Measurements from ENCODE around the gene KSR1. TPM values are rescaled to one million over a fixed set of nuclear protein-coding genes. Genes with fewer than 3 reads are reported as not detected.

Gene KSR1
- total and polyA plus RNA-seq, 2 of the 8 experiments (the other 6 are each of a cell fraction or from before 2014, with no cell fraction given) = 14.1 to 34.7 TPM

GRCh38 chr17:27591986-27592385, 135.7 kb downstream of the KSR1 start:
- Histone ChIP-seq H2BK20ac (ENCODE audit: low read length) (no peak overlapping the region), H3K4me3 (ENCODE audit: extremely low read depth in 1 of 4, insufficient read depth in 2 of 4, low read depth in 3 of 4, low read length in 4 of 4) (no peak overlapping the region), H4K91ac (replicated peaks; ENCODE audit: insufficient read length, low read length) (no peak overlapping the region), H3K27ac (ENCODE audit: low read depth, low read length) (no peak overlapping the region), H3K36me3 (ENCODE audit: control insufficient read depth in 2 of 4, insufficient read depth in 4 of 4, low read length in 3 of 4) (no peaks in the 10 kb centered on the region; a peak in 1 of 8 replicates), H3K23ac (ENCODE audit: insufficient read length) (no peak overlapping the region), H3K79me1 (ENCODE audit: low read depth, low read length) (no peaks in the 10 kb centered on the region), H2BK5ac (ENCODE audit: low read depth, low read length) (no peak overlapping the region), H3K4me2 (ENCODE audit: insufficient read depth in 1 of 2, low read depth in 2 of 2, low read length in 2 of 2) (no peak overlapping the region), H3K9ac (replicated peaks in 1 of 4; ENCODE audit: extremely low read depth in 1 of 4, low read depth in 3 of 4, low read length in 3 of 4) (no peak overlapping the region), H4K8ac (ENCODE audit: extremely low read depth, insufficient read depth, low read length) (no peak overlapping the region), H4K5ac (ENCODE audit: insufficient read length, low read depth, low read length) (no peak overlapping the region), H3K4ac (replicated peaks; ENCODE audit: insufficient read length, low read depth, low read length) (no peak overlapping the region), H2AFZ (ENCODE audit: low read length) (no peak overlapping the region), H2AK5ac (ENCODE audit: low read depth, low read length) (no peak overlapping the region), H3K79me2 (ENCODE audit: control insufficient read depth in 1 of 2, insufficient read depth in 2 of 2, low read length in 2 of 2) (no peaks in the 10 kb centered on the region), H3K56ac (replicated peaks; ENCODE audit: insufficient read length, low read depth, low read length) (no peak overlapping the region), H3K23me2 (ENCODE audit: low read depth, low read length) (no peaks in the 10 kb centered on the region), H2BK15ac (ENCODE audit: low read length) (no peak overlapping the region), H4K20me1 (replicated peaks in 1 of 2; ENCODE audit: control insufficient read depth in 1 of 2, insufficient read depth in 2 of 2, low read length in 2 of 2) (peaks cover 0 to 2% of the 10 kb centered on the region in 2 experiments), H3K27me3 (replicated peaks in 1 of 4; ENCODE audit: control insufficient read depth in 3 of 4, extremely low read depth in 1 of 4, insufficient read depth in 3 of 4, low read length in 3 of 4) (no peaks in the 10 kb centered on the region), H3K4me1 (replicated peaks in 1 of 4; ENCODE audit: control insufficient read depth in 3 of 4, insufficient read depth in 4 of 4, low read length in 3 of 4) (0 out of 7 replicates have a peak, but pooled peaks cover 0 to 2% (median 0%) of the 10 kb centered on the region in 4 experiments), H2BK120ac (replicated peaks; ENCODE audit: low read depth, low read length) (no peak overlapping the region), H3K9me3 (ENCODE audit: insufficient read depth in 2 of 2, low read depth in 1 of 2, low read length in 1 of 2) (no peaks in the 10 kb centered on the region), H3K14ac (ENCODE audit: insufficient read length) (no peak overlapping the region), H2BK12ac (ENCODE audit: low read depth, low read length) (no peak overlapping the region), H3K18ac (ENCODE audit: extremely low read depth, low read length) (no peak overlapping the region)
- POLR2A ChIA-PET (ENCODE audit: partially characterized antibody) = no interaction called here
- 91% methylated on average over 3 of the region's 3 CpGs; no CpG with 5 or more reads in 1 of the 2 experiments for WGBS, 2 experiments (ENCODE audit: extremely low coverage in 1 of 2, insufficient coverage in 1 of 2, insufficient read length in 1 of 2, insufficient replicate concordance in 2 of 2, low coverage in 1 of 2, low lambda C conversion rate in 2 of 2, missing lambda C conversion rate in 1 of 2)
- FAIRE-seq (no peak), DNase-seq (ENCODE audit: low read depth in 1 of 2, low spot score in 2 of 2) (no peak)
- CTCF ChIA-PET (ENCODE audit: partially characterized antibody) = interaction anchor here (0.8 to 13.3 kb wide), 7 partner anchors 10 to 98 kb away, joined by 3 to 150 read pairs (median 4); no protein-coding TSS in a partner anchor
- TF ChIP-seq SIX5 (IDR thresholded peaks at IDR 0.05; ENCODE audit: low read depth, low read length) = no peak
- TF ChIP-seq HDAC6 (IDR thresholded peaks at IDR 0.05; ENCODE audit: low read depth, low read length) = no peak
- TF ChIP-seq EP300 (IDR thresholded peaks at IDR 0.05; ENCODE audit: borderline replicate concordance in 1 of 2, low read depth in 2 of 2, low read length in 2 of 2) = no peak
- TF ChIP-seq CHD1 (IDR thresholded peaks at IDR 0.05; ENCODE audit: low read depth, low read length) = no peak
- TF ChIP-seq CTCF (IDR thresholded peaks at IDR 0.05; ENCODE audit: control extremely low read depth in 1 of 3, insufficient read depth in 1 of 3, low read depth in 1 of 3, low read length in 3 of 3) = no peak
- TF ChIP-seq SUZ12 (IDR thresholded peaks at IDR 0.05; ENCODE audit: low read length) = no peak
- TF ChIP-seq KDM4A (IDR thresholded peaks at IDR 0.05; ENCODE audit: low read depth, low read length, severe bottlenecking) = no peak
- no peak for TF ChIP-seq ASH2L (IDR thresholded peaks at IDR 0.05; ENCODE audit: low read length)
- TF ChIP-seq TEAD4 (IDR thresholded peaks at IDR 0.05; ENCODE audit: low read depth, low read length) = no peak
- TF ChIP-seq CTBP2 (IDR thresholded peaks at IDR 0.05; ENCODE audit: borderline replicate concordance, insufficient read depth, insufficient read length, low read length) = no peak
- TF ChIP-seq GTF2F1 (IDR thresholded peaks at IDR 0.05; ENCODE audit: borderline replicate concordance, low read depth, low read length) = no peak
- no peak for TF ChIP-seq CBX5 (IDR thresholded peaks at IDR 0.05; ENCODE audit: low read depth, low read length)

All from H1 (cell line).